ENCODE results near the gene ZBTB43.

The ZBTB43 gene

GRCh38 chr9:126856326-126856877 lies 51.6 kb downstream of the ZBTB43 start:
- in situ Hi-C loops (cut with MboI; ENCODE audit: low sequenced_read_pairs) = no loop called here

GRCh38 chr9:126857261-126857960 lies 52.6 kb downstream of the ZBTB43 start:
- in situ Hi-C loops (cut with MboI; ENCODE audit: low sequenced_read_pairs) = no loop called here

GRCh38 chr9:126859111-126859510 lies 54.3 kb downstream of the ZBTB43 start:
- in situ Hi-C loops (cut with MboI; ENCODE audit: low sequenced_read_pairs) = no loop called here

GRCh38 chr9:126860077-126860756 lies 55.4 kb downstream of the ZBTB43 start, which contains the start of gene ZBTB34:
Gene ZBTB34 (plus strand): TSS chr9:126860639. CDS start chr9:126879400, 18,761 bp downstream.
- in situ Hi-C loops (cut with MboI; ENCODE audit: low sequenced_read_pairs) = no loop called here

- in situ Hi-C loops (cut with MboI; ENCODE audit: low sequenced_read_pairs) = no loop called here
Observed at GRCh38 chr9:126860757-126861466, 56.1 kb downstream of the ZBTB43 start.

GRCh38 chr9:126861707-126862103 lies 56.9 kb downstream of the ZBTB43 start:
- in situ Hi-C loops (cut with MboI; ENCODE audit: low sequenced_read_pairs) = no loop called here

GRCh38 chr9:126862104-126862761 lies 57.4 kb downstream of the ZBTB43 start:
- in situ Hi-C loops (cut with MboI; ENCODE audit: low sequenced_read_pairs) = no loop called here

GRCh38 chr9:126864771-126865170 lies 59.9 kb downstream of the ZBTB43 start:
- in situ Hi-C loops (cut with MboI; ENCODE audit: low sequenced_read_pairs) = no loop called here

- in situ Hi-C loops (cut with MboI; ENCODE audit: low sequenced_read_pairs) = no loop called here
Observed at GRCh38 chr9:126869368-126869767, 64.5 kb downstream of the ZBTB43 start.

- in situ Hi-C loops (cut with MboI; ENCODE audit: low sequenced_read_pairs) = no loop called here
Observed at GRCh38 chr9:126872516-126872915, 67.7 kb downstream of the ZBTB43 start.

- in situ Hi-C loops (cut with MboI; ENCODE audit: low sequenced_read_pairs) = no loop called here
Observed at GRCh38 chr9:126874546-126875314, 69.9 kb downstream of the ZBTB43 start.

- in situ Hi-C loops (cut with MboI; ENCODE audit: low sequenced_read_pairs) = no loop called here
Observed at GRCh38 chr9:126875756-126876510, 71.1 kb downstream of the ZBTB43 start.

GRCh38 chr9:126876531-126876930 lies 71.7 kb downstream of the ZBTB43 start:
- in situ Hi-C loops (cut with MboI; ENCODE audit: low sequenced_read_pairs) = no loop called here

- in situ Hi-C loops (cut with MboI; ENCODE audit: low sequenced_read_pairs) = no loop called here
Observed at GRCh38 chr9:126877418-126877817, 72.6 kb downstream of the ZBTB43 start.

- in situ Hi-C loops (cut with MboI; ENCODE audit: low sequenced_read_pairs) = no loop called here
Observed at GRCh38 chr9:126879288-126879687, 74.4 kb downstream of the ZBTB43 start.

GRCh38 chr9:126880226-126880946 lies 75.5 kb downstream of the ZBTB43 start:
- in situ Hi-C loops (cut with MboI; ENCODE audit: low sequenced_read_pairs) = no loop called here

- in situ Hi-C loops (cut with MboI; ENCODE audit: low sequenced_read_pairs) = no loop called here
Observed at GRCh38 chr9:126880947-126881332, 76.1 kb downstream of the ZBTB43 start.

- in situ Hi-C loops (cut with MboI; ENCODE audit: low sequenced_read_pairs) = no loop called here
Observed at GRCh38 chr9:126882746-126883145, 77.9 kb downstream of the ZBTB43 start.

GRCh38 chr9:126883636-126884035 lies 78.8 kb downstream of the ZBTB43 start:
- in situ Hi-C loops (cut with MboI; ENCODE audit: low sequenced_read_pairs) = no loop called here
